GM12878 (cell line): Measurements from ENCODE around the gene CHD1. TPM values are rescaled to one million over a fixed set of nuclear protein-coding genes. Genes with fewer than 3 reads are reported as not detected.

ENCODE experiments used
- ATF7 ChIP-seq: fragments of 450-650 bp; IDR thresholded peaks from 2 replicates; pipeline ENCODE4 v1.6.1; 2016; ENCODE audit warnings: low read depth, mild to moderate bottlenecking
- CREM ChIP-seq: IDR thresholded peaks from 2 replicates; pipeline ENCODE4 v1.6.1; 2014; ENCODE audit warnings: antibody characterized with exemption, low read depth
- GABPA ChIP-seq: IDR thresholded peaks from 2 replicates; pipeline ENCODE4 v1.6.1; 2014; ENCODE audit warnings: antibody characterized with exemption, low read depth, mild to moderate bottlenecking, inconsistent platforms
- HCFC1 ChIP-seq: fragments of 150-350 bp; IDR thresholded peaks from 2 replicates; pipeline ENCODE4 v1.6.1; 2014; ENCODE audit warnings: low read length
- IKZF1 ChIP-seq: fragments of 450-650 bp; conservative IDR thresholded peaks from 2 replicates; pipeline ENCODE4 v1.6.1; 2017; ENCODE audit warnings: antibody characterized with exemption, mild to moderate bottlenecking
- MEF2A ChIP-seq: IDR thresholded peaks from 2 replicates; pipeline ENCODE4 v1.6.1; 2011; ENCODE audit warnings: low read depth, mild to moderate bottlenecking, low read length, moderate library complexity; ENCODE audit not compliant: insufficient read depth
- MTA3 ChIP-seq: IDR thresholded peaks from 2 replicates; pipeline ENCODE4 v1.6.1; 2012; ENCODE audit warnings: low read length, inconsistent platforms, borderline replicate concordance
- NFIC ChIP-seq: IDR thresholded peaks from 2 replicates; pipeline ENCODE4 v1.6.1; 2012; ENCODE audit warnings: low read depth, mild to moderate bottlenecking, inconsistent platforms, low read length, moderate library complexity
- NR2F1 ChIP-seq: fragments of 450-650 bp; conservative IDR thresholded peaks from 2 replicates; pipeline ENCODE4 v1.6.1; 2017; ENCODE audit warnings: mild to moderate bottlenecking
- PML ChIP-seq: IDR thresholded peaks from 2 replicates; pipeline ENCODE4 v1.6.1; 2012; ENCODE audit warnings: low read length, inconsistent platforms
- POLR2AphosphoS2 ChIP-seq: IDR thresholded peaks from 2 replicates; pipeline ENCODE4 v1.6.1; 2011; ENCODE audit warnings: low read depth, mild to moderate bottlenecking, low read length, improper control_type of control experiment, moderate library complexity
- POU2F2 ChIP-seq: IDR thresholded peaks from 3 replicates; pipeline ENCODE4 v1.6.1; 2011; ENCODE audit warnings: low read depth, mild to moderate bottlenecking, low read length, borderline replicate concordance
- RCOR1 ChIP-seq: conservative IDR thresholded peaks from 2 replicates; pipeline ENCODE4 v1.6.1; 2012; ENCODE audit warnings: low read depth, low read length, improper control_type of control experiment
- RUNX3 ChIP-seq: IDR thresholded peaks from 2 replicates; pipeline ENCODE4 v1.6.1; 2012; ENCODE audit warnings: low read length, inconsistent platforms
- SMARCA5 ChIP-seq: fragments of 450-650 bp; IDR thresholded peaks from 2 replicates; pipeline ENCODE4 v1.6.1; 2017; ENCODE audit warnings: mild to moderate bottlenecking
- SPI1 ChIP-seq: IDR thresholded peaks from 2 replicates; pipeline ENCODE4 v1.6.1; 2011; ENCODE audit warnings: low read depth, mild to moderate bottlenecking, low read length, moderate library complexity, borderline replicate concordance; ENCODE audit not compliant: insufficient read depth
- TCF12 ChIP-seq: IDR thresholded peaks from 2 replicates; pipeline ENCODE4 v1.6.1; 2011; ENCODE audit warnings: low read depth, mild to moderate bottlenecking, low read length
- ZBED1 ChIP-seq: IDR thresholded peaks from 2 replicates; pipeline ENCODE4 v1.6.1; 2016; ENCODE audit warnings: borderline replicate concordance
- ZBTB33 ChIP-seq: fragments of 450-650 bp; IDR thresholded peaks from 2 replicates; pipeline ENCODE4 v1.6.1; 2017; ENCODE audit warnings: mild to moderate bottlenecking
- polyA plus RNA-seq, 11 experiments: library from polyadenylated mRNA; depleted of rRNA in 4 of 11; unstranded in 6 of 11; stranded (reverse) in 5 of 11; fragments of >200 nt; fragmentation: Nextera tagmentation in 4 of 11; fragmentation: Illumina TruSeq in 1 of 11; extraction: Ambion mirVana in 4 of 11; extraction: Trizol in 1 of 11; gene quantifications; 1 replicate in 1 of 11; 2 replicates in 10 of 11; pipeline versions ENCODE4 v1.2.1 to v1.2.3, GENCODE V29; 2011 to 2016; ENCODE audit warnings: inconsistent platforms in 2 of 11, missing spikeins in 2 of 11, low read depth in 1 of 11
- total RNA-seq, 4 experiments: library from RNA; depleted of rRNA in 3 of 4; stranded (reverse); fragments of >200 nt in 3 of 4; fragmentation: Illumina TruSeq in 1 of 4; extraction: Trizol in 1 of 4; gene quantifications; 2 replicates each; pipeline versions ENCODE4 v1.2.1 to v1.2.3, GENCODE V29; 2013 to 2021
- TF ChIP-seq, protein P1 (sequence below): fragments of 450-650 bp; IDR thresholded peaks from 2 replicates; pipeline ENCODE4 v1.6.1; 2016; ENCODE audit warnings: mild to moderate bottlenecking, moderate library complexity, borderline replicate concordance
- TF ChIP-seq, protein P2 (sequence below): IDR thresholded peaks from 2 replicates; pipeline ENCODE4 v1.6.1; 2012; ENCODE audit warnings: low read length, inconsistent platforms

Gene CHD1
- total and polyA plus RNA-seq, 10 of the 15 experiments (the other 5 are each of a cell fraction or from before 2014, with no cell fraction given) = 25.5 to 158 (median 50.5) TPM

GRCh38 chr5:98933445-98934072, 4.8 kb upstream of the CHD1 start (continued):
- TF ChIP-seq, protein P1, sequence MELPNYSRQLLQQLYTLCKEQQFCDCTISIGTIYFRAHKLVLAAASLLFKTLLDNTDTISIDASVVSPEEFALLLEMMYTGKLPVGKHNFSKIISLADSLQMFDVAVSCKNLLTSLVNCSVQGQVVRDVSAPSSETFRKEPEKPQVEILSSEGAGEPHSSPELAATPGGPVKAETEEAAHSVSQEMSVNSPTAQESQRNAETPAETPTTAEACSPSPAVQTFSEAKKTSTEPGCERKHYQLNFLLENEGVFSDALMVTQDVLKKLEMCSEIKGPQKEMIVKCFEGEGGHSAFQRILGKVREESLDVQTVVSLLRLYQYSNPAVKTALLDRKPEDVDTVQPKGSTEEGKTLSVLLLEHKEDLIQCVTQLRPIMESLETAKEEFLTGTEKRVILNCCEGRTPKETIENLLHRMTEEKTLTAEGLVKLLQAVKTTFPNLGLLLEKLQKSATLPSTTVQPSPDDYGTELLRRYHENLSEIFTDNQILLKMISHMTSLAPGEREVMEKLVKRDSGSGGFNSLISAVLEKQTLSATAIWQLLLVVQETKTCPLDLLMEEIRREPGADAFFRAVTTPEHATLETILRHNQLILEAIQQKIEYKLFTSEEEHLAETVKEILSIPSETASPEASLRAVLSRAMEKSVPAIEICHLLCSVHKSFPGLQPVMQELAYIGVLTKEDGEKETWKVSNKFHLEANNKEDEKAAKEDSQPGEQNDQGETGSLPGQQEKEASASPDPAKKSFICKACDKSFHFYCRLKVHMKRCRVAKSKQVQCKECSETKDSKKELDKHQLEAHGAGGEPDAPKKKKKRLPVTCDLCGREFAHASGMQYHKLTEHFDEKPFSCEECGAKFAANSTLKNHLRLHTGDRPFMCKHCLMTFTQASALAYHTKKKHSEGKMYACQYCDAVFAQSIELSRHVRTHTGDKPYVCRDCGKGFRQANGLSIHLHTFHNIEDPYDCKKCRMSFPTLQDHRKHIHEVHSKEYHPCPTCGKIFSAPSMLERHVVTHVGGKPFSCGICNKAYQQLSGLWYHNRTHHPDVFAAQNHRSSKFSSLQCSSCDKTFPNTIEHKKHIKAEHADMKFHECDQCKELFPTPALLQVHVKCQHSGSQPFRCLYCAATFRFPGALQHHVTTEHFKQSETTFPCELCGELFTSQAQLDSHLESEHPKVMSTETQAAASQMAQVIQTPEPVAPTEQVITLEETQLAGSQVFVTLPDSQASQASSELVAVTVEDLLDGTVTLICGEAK = peak; percentile 36; the same call in 1 of the 2 replicates
- no peak for TF ChIP-seq MTA3
- peak; percentile 93 for TF ChIP-seq ATF7
- 0 out of 2 replicates have a peak, but pooled peaks have one; percentile 16 for TF ChIP-seq SMARCA5
- TF ChIP-seq NR2F1 = peak; percentile 89
- TF ChIP-seq RUNX3 = peak; percentile 85
- peak; percentile 82 for TF ChIP-seq CREM
- TF ChIP-seq, protein P2, sequence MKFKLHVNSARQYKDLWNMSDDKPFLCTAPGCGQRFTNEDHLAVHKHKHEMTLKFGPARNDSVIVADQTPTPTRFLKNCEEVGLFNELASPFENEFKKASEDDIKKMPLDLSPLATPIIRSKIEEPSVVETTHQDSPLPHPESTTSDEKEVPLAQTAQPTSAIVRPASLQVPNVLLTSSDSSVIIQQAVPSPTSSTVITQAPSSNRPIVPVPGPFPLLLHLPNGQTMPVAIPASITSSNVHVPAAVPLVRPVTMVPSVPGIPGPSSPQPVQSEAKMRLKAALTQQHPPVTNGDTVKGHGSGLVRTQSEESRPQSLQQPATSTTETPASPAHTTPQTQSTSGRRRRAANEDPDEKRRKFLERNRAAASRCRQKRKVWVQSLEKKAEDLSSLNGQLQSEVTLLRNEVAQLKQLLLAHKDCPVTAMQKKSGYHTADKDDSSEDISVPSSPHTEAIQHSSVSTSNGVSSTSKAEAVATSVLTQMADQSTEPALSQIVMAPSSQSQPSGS = peak; percentile 82
- TF ChIP-seq NFIC = peak; percentile 60; the same call in 1 of the 2 replicates
- peak; percentile 56; the same call in 1 of the 2 replicates for TF ChIP-seq ZBED1
- TF ChIP-seq TCF12 = no peak
- peak; percentile 39; the same call in 1 of the 2 replicates for TF ChIP-seq SPI1
- TF ChIP-seq POU2F2 = 0 out of 3 replicates have a peak, but pooled peaks have one; percentile 48
- no peak for TF ChIP-seq ZBTB33
- peak; percentile 65; the same call in 1 of the 2 replicates for TF ChIP-seq GABPA
- TF ChIP-seq POLR2AphosphoS2 = no peak
- TF ChIP-seq MEF2A = 0 out of 2 replicates have a peak, but pooled peaks have one; percentile 26
- peak; percentile 49 for TF ChIP-seq IKZF1
- no peak for TF ChIP-seq RCOR1
- TF ChIP-seq PML = 0 out of 2 replicates have a peak, but pooled peaks have one; percentile 55
- no peak for TF ChIP-seq HCFC1
